Esophagus squamous epithelium (tissue), 4 donors: ENCODE results near the gene FAM236D.
"Not testable (repeated sequence)": the region's sequence is repeated elsewhere in the genome, so short reads cannot be mapped to it uniquely, and the experiment has no call there.

Source experiments
- CTCF ChIP-seq, 6 experiments: fragments of 450-650 bp in 4 of 6; fragments of 200-600 bp in 2 of 6; sonication (generic) in 2 of 6; IDR thresholded peaks; one replicate each; pipeline ENCODE4 v1.5.1; 2016 to 2019; ENCODE audit warnings: antibody characterized with exemption in 6 of 6, mild to moderate bottlenecking in 4 of 6, moderate library complexity in 4 of 6
- POLR2A ChIP-seq, 4 donors: fragments of 450-650 bp; IDR thresholded peaks; one replicate each; pipeline ENCODE4 v1.6.1; 2017; ENCODE audit warnings: antibody characterized with exemption in 4 of 4, mild to moderate bottlenecking in 4 of 4, moderate library complexity in 3 of 4

- not testable (repeated sequence) for TF ChIP-seq CTCF, POLR2A (IDR thresholded peaks at IDR 0.05)
Measured at GRCh38 chrX:72782560-72782959, 25.4 kb downstream of the FAM236D start, which contains the start of gene FAM236B.
